Stimulated activated CD8-positive, alpha-beta memory T cell treated with anti-CD3 and anti-CD28 coated beads, Interleukin-2, amount 100 ng/mL, for 1 hour (primary cell): Measurements from ENCODE around the gene CTXN3.

Source experiments
- DNase-seq, 2 donors: peaks; one replicate each; pipeline ENCODE4 v3.0.0-alpha.2; 2020; ENCODE audit warnings: low read depth in 2 of 2

Gene CTXN3

DNA sequence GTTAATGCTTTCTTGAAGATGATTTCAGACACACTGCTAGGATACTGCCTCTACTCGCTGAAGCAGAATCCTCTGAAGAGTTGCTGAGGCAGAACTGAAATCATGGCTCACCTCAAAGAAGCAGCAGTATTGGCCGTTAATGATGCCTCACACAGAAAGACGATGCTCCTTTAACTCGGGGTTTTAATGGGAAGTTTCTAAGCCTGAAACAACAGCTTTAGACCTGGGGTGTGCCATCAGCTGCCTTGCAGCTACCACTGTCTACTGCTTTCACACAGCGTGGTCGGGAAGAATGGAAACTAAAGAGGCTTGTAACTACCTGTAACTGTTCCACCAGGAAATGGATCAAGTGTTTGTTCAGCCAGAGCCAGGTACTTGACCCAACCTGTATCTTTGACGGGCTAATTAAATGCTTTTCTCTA is at the start of gene CTXN3:
Gene CTXN3, plus strand, starts transcription at position 65 of the 422 bp plus-strand sequence. CDS start 8,440 bp downstream, outside the sequence.
- no peak for DNase-seq

DNA sequence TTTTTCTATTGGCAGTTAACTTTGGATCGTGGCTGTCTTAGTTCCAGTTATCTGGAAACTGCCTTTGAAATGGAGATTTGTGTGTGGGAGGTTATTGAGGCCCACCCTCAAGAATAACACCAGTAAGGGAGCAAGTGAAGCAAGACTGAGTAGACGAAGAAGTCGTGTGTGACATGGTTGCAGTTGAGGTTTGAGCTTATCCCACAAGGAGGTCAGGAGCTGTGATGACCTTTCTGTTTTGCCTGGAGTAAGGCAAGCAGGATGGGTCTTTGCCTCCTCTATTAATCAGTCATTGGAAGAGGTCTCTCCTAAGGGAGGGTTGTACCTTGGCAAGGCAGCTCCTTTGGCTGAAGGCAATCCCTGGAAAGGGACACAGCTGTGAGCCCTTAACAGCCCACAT is 49.6 kb upstream of the CTXN3 start:
- no peak for DNase-seq

DNA sequence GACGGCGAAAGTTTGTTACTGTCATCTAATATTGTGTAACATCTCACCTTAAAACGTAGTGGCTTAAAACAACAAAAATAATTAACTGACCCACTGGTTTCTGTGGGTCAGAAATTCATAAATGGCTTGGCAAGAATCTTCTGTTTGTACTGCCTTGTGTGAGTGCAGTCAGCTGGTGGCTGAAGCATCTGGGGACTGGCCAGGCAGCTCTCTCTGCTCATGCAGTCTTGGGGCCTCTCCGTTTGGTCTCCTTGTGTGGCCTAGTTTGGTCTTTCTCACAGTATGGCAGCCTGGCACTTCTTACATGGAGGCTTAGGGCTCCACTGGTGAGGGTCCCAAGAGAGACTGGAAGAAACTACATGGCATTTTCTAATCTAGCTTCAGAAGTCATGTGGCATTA is 49.0 kb upstream of the CTXN3 start:
- no peak for DNase-seq

DNA sequence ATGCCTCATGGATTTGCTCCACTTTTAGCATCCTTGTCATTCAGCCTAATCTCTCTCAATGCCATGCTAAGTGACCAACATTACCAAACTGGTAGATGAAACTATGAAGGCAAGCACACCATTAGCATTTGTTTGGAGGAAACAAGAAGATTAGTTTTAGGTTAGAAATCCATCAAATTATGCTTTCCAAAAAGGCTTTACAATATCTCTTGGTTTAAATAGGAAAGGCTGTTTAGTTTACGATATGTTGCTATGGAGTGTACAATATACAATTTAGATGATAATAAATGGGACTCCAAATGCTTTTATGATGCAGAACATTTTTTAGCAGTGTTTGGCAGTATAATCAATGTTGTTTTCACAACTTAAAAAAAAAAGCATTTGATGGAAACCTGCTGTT is 47.8 kb upstream of the CTXN3 start:
- DNase-seq: no peak

DNA sequence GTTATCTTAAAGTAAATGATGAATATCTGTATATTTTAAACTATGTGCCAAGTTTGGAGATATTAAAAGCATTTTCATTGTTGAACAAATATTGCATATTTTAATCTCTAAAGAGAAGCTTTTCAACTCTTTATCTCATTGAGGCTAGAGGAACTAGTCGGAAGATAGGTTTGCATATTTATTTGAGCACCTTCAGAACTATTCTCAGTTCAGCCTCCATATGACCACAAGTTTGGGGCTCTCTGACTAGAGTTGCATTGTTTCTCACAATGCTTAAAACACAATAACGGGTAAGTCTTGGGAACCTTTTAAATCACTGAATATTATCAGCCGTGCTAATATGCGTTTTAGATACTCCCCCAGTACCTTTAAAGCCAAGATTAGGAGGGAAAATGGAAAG is 47.3 kb upstream of the CTXN3 start:
- DNase-seq: no peak

DNA sequence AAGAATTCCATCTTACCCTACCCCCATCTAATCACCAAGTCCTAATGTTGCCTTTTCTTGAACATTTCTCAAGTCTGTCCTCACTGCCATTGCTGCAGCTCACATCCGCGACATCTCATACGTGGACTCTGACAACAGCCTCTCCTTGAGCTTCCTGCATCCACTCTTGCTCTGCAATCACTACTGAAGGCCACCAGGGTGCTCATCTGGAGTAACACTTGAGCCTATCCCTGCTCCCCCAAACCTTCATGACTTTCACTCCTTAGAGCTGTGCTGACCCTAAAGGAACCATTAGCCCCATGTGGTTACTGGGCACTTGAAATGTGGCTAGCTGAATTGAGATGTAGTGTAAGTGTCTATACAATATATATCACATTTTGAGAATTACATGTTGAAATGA is 46.4 kb upstream of the CTXN3 start:
- no peak for DNase-seq

DNA sequence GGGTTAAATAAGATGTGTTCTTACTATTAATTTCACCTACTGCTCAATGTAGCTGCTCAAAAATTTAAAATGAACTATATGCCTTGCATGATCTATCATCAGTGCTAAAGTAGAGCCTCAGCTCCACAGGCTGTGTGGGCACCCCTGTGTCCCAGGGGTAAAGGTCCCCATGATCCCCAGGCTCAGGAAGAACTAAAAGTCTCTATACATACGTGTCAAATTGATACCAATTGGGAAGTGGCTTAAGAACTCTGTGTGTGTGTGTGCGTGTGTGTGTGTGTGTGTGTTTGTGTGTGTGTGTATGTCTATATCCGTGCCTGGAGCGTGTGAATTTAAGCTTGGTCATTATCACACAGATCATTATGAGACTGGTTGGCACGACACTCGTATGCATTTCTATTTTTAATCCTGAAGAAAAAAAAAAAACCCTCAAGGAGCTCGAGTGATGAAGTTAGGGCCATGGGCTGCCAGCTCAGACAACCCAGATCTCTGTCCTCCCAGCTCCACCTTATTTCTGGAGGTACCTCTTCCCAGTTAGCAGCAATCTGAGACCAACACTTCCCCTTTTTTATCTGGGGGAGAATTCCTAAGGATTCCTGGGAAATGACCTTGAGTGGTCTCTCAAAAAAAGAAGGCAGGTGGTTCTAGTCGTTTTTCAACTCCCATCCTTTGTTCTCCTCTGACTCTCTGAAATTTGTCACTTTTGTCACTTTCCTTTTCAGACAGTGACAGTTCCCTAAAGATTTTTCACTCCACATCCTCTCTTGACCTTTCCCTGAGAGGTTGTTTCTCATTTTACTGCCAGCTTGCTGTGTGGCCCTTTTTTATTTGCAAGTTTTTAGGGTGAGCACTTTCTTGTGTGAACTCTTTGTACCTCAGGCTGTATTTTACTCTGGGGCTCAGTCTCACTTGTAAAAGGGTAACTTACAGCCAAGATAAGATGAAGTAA is 45.7 kb upstream of the CTXN3 start:
- no peak for DNase-seq

DNA sequence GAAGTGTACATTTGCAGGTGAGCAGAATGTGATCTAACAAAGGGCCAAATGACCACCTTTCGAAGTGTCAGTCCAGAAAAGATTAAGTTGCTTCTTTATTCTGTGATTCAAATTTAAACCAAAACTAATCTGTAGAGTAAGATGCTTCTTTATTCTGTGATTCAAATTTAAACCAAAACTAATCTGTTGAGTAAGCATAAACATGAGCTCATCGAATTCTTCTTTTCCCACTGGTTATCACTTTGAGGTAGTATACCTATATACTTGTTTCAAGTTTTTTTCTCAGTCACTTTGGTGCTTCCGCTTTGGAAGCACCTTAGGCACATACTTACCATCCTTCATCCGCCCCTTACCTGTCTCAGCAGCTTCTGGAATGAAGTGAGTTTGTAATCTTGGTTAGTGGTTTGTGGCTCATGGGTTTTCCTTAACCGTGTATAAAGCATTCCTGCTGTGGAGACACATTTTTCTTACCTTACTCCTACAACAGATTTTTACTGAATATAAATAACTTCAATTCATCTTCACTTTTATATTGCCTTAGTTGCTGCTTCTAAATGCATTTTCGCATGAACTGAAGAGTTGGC is 40.7 kb upstream of the CTXN3 start:
- no peak for DNase-seq

DNA sequence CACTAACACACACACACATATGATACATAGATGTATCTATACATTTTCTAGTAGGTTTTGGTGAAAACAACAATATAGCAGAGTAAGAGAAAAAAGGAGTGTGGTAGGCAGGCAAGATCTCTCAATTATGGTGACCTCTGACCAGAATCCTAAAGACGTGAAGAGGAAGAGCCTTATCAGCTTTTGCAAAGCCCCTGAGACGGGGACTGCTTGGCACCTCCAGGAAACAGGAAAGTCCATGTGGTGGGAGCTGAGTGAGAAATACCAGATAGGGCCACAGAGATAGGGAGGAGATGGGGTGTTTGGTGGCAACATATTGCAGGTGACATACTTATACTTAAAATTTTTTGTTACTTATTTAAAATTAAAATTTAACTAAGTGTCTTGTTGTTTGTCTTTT is 39.9 kb upstream of the CTXN3 start:
- DNase-seq: no peak

DNA sequence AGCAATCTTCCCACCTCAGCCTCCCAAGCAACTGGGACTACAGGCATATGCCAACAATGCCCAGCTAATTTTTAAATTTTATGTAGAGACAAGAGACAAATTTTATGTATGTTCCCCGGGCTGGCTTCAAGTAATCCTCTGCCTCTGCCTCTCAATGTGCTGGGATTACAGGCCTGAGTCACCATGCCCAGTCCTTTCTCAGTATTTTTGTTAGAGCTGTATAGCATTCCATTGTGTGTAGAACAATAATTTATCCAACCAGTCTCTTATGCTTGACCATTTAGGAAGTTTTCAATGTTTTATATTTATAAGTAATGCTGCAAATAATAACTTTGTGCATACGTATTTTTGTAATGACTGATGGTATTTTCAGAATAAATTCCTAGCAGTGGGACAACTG is 38.9 kb upstream of the CTXN3 start:
- DNase-seq: no peak

DNA sequence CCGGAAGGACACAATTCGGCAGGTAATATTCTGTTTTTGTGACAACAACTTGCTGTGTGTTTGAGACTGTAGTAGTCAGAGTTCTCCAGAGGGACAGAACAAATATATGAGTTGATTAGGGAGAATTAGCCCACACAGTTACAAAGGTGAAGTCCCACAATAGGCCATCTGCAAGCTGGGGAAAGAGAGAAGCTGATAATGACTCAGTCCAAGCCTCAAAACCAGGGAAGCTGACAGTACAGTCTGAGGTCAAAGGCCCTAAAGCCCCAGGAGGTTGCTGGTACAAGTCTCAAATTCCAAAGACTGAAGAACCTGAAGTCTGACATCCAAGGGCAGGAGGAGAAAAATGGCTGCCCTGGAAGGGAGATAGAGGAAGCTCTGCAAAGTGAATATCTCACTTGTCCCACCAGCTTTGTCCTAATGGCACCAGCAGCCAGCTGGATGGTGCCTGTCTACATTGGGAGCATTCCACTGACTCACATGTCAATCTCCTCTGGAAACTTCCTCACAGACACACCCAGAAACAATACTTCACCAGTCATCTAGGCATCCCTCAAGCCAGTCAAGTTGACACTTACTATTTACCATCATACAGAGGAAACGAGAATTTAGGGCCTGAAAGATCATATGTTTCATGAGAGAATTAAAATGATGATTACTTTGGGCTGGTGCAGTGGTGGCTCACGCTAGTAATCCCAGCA is 36.3 kb upstream of the CTXN3 start:
- DNase-seq: no peak

DNA sequence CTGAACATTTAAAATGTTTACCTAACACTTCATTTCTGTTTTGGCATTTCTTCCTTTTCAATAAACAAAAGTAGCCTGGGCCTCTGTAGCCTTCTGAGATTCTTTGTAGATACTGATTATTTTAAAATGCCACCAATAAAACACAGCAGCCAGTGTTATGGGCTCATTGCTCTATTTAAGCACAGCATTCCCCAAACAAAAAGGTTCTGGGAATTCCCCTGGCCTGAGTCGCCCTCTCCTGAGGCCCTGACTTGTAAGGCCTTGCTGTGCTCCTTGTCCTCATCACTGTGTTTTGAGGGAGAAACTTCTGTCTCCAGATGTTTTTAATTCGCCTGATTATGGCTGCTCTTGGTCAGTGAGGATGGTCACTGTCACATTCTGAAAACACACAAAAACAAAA is 33.0 kb upstream of the CTXN3 start:
- no peak for DNase-seq

DNA sequence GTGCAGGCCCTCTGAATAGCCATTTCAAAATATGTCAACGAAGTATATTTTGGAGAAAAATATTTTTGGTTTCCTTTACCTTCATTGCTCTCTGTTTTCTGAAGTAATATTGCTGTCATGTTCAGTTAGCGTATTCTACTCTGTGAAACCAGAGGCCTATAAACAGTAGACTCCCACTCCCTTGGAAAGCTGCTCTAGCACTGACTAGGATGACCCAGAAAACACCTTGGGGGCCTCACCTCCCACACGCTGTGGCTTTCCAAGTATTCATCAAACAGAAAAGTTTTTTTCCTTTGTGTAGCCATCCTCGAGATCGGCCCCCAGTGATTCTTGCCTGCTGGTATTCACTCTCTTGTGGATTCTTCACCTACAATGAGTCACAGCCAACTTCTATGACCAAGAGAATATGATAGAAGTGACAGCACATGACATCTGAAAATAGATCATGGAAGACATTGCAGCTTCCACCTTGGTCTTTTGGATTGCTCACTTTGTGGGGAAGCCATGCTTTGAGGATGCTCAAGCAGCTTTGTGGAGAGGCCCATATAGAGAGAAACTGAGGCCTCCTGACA is 28.9 kb upstream of the CTXN3 start:
- no peak for DNase-seq

DNA sequence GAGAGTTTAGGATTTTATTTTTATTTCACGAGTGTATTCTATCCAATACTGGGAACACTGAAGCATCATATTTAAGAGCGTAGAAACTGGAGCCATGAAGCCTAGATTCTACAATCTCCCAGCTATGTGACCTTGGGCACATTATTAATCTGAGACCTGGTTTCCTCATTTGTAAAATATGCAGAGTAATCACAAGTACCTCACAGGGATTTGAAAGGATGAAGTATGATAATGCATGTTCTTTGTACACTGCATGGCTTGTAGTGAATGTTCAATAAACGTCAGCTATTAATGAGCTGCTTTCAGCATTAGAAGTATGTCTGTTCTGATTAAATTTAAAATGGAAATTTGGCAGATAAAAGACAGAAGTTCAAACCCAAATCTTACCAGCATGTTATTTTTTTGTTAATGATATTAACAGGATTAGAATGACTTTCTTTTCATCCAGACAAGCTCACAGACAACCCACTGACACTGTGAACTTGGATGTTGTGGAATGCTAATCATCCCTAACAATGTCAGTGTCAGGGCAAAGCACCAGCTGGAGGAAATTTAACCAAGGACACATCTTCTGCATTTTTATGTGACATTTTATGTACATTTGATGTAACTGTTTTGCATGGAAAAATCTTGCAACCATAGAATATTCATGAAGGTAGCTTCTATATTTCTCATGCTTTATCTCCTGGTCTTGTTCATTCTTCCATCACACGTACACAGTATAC is 27.1 kb upstream of the CTXN3 start:
- no peak for DNase-seq

DNA sequence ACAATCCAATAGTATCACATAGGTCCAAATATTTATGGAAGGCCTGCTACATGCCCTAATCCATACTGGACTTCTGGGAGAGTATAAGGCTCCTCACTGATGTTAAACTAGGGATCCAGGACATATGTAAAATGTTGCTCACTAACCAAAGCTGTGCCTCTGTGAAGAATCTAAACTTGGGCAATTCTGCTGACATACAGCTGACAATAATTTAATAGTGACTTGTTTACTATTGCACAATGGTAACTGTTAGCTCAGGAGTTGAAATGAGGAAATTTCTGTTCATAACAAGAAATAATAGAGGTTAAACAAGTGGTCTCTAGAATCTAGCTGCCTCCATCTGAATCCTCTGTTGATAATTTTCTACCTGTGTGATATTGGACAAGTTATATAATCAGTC is 14.9 kb upstream of the CTXN3 start:
- DNase-seq: no peak

DNA sequence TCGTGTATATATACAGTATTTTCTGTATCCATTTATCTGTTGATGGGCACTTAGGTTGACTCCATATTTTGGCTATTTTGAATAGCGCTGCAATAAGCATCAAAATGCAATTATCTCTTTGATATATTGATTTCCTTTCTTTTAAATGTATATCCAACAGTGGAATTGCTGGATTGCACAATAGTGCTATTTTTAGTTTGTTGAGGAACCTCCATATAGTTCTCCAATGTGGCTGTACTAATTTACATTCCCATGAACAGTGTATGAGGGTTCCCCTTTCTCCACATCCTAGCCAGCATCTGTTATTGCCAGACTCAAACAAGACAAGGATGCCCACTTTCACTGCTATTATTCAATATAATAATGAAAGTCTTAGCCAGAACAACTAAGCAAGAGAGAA is 9.1 kb upstream of the CTXN3 start:
- no peak for DNase-seq

DNA sequence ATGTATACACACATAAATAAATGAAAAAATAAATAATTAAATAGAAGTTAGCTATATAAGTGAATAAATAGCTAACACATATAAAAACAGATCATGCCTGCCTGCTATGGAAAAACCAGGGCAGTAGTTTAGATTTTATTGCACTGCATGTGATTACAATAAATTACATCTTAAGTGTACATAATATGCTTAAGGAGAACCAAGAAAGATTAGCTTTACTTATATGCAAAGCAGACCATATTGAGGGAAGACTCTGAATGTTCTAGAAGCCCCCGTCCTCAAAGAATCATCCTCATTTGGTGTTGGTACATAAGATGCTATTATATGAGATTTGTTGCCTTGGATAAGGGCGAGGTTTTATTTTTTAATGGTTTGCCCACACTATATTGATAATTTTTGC is 5.9 kb upstream of the CTXN3 start:
- DNase-seq: no peak

DNA sequence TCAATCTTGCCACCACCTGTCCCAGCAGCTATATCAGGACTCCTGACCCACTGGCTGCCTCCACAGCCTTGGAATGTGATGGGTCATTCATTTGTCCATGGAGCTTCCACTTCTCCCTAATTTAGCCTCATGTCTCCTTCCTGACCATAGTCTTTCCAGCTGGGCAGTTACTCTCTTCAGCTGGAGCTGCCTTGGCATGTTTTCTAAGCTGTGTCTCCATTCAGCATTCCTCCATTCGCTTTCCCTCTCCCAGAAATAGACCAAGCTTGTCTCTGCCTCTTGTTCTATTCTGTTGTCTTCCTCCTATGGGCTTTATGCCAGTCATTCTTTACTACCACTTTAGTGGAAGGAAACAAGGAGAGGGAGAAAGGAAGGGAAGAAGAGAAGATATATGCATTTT is 5.3 kb upstream of the CTXN3 start:
- DNase-seq: no peak

DNA sequence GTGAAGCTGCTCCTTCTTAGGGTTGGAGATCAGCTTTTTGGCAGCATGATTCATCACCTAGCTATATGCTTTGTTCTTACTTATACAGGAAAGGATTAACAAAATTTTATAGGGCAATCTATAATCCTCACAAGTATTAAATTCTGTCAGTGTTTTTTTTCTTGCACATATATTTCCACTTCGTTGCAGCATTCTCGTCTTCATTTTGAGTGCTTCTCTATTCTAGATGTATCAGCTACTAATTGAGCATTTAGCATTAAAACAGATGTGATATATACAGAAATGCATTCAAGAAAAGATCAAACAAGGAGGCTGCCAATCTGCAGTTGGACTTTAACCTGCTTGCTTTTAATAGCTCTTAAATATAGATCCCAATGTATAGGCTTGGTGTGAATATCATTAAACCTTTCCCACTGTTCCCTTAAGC is 3.6 kb upstream of the CTXN3 start:
- no peak for DNase-seq

DNA sequence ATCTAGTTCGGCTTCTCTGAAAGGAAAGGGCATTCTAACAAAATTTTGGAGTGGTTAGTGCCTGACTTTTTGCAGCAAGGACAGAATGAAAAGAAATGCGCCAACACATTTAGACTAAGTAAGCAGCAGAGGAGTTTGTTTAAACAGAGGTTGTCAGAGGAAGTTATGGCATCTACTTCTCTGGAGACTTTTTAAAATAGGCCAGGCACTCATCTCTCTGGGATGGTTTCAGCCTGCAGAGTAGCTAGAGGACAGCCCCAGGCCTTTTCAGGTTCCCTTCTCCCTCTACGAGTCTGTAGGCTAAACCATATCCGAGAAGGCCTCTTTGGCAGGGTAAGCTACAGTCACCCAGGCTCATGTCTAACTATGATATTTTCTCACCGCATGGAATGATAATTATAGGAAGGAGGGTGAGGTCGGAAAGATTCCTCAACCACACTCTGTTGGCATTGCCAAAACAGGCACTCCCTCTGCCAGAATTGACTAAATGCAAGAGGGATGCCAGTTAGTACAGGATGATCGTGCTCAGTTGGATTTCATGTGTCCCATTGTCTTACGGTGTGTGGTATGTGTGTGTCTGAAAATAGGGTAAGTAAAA is 1.4 kb upstream of the CTXN3 start:
- DNase-seq: no peak

DNA sequence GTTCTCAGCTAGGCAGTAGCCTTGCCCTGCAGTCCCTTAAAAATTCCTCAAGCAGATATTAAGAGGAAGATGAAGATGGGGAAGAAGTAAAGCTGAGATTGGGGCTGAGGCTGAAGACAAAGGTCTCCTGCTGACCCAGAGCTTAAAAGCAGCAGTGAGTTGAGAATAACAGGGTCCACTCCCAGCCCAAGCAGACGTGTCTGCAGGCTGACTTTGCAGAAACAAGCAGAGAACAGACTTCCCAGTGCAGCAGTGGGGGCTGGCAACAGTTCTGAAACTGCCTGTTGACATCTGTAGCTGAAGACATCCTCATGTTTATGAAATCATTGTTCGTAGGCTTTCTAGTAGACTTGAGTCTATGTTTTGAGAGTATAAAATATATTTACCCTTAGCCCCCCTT is 1.1 kb downstream of the CTXN3 start:
- no peak for DNase-seq
